H7 (cell line): ENCODE data around the gene TBC1D16. TPM values are rescaled to one million over a fixed set of nuclear protein-coding genes. Genes with fewer than 3 reads are reported as not detected.

Experiments
- DNase-seq: peaks from one replicate; pipeline ENCODE4 v3.0.0; 2012
- H3K27me3 ChIP-seq: 2 replicates; pipeline ENCODE4 v1.6.0; 2011; ENCODE audit warnings: mild to moderate bottlenecking, low read length; ENCODE audit not compliant: control insufficient read depth, insufficient read depth
- H3K36me3 ChIP-seq: replicated peaks from 2 replicates; pipeline ENCODE4 v1.5.1; 2011; ENCODE audit warnings: low read length; ENCODE audit not compliant: control insufficient read depth, insufficient read depth
- H3K4me3 ChIP-seq: 2 replicates; pipeline ENCODE4 v1.5.1; 2011; ENCODE audit warnings: low read depth, mild to moderate bottlenecking, control low read depth, low read length, moderate library complexity; ENCODE audit not compliant: insufficient read depth
- total RNA-seq: library from RNA; depleted of rRNA; stranded (reverse); fragments of >200 nt; shearing (Covaris generic); gene quantifications from 2 replicates; pipeline ENCODE4 v1.2.3, GENCODE V29; 2014

The TBC1D16 gene
- total RNA-seq, 1 experiment from 2014 or later, result 95.8 TPM

- H3K27me3 ChIP-seq, result no peaks in the 10 kb centered on the region
- H3K36me3 ChIP-seq, result peaks cover 2% of the 10 kb centered on the region
- DNase-seq, result no peak
- no peak overlapping the region for H3K4me3 ChIP-seq
Measured at GRCh38 chr17:80007939-80008338, 27.7 kb downstream of the TBC1D16 start.

- no peak for DNase-seq
- Histone ChIP-seq H3K4me3 (no peak overlapping the region), H3K27me3 (no peaks in the 10 kb centered on the region), H3K36me3 (peaks cover 1% of the 10 kb centered on the region)
Measured at GRCh38 chr17:80006811-80007752, 28.6 kb downstream of the TBC1D16 start.

- H3K36me3 ChIP-seq, result peaks cover 1% of the 10 kb centered on the region
- no peak overlapping the region; the same call in 1 of the 2 replicates for H3K4me3 ChIP-seq
- H3K27me3 ChIP-seq, result no peaks in the 10 kb centered on the region
- peak; percentile 65 for DNase-seq
Measured at GRCh38 chr17:80006339-80006720, 29.3 kb downstream of the TBC1D16 start.

- Histone ChIP-seq H3K27me3 (no peaks in the 10 kb centered on the region), H3K4me3 (peak overlapping the region; percentile 43), H3K36me3 (peaks cover 1% of the 10 kb centered on the region)
- peak; percentile 98 for DNase-seq
Measured at GRCh38 chr17:80005360-80006338, 30.0 kb downstream of the TBC1D16 start.

GRCh38 chr17:80003969-80004368 lies 31.7 kb downstream of the TBC1D16 start:
- H3K36me3 ChIP-seq, result peaks cover 1% of the 10 kb centered on the region
- DNase-seq, result no peak
- no peak overlapping the region for H3K4me3 ChIP-seq
- no peaks in the 10 kb centered on the region for H3K27me3 ChIP-seq

- H3K4me3 ChIP-seq, result no peak overlapping the region
- peak; percentile 52 for DNase-seq
- H3K27me3 ChIP-seq, result no peaks in the 10 kb centered on the region
- peaks cover 1% of the 10 kb centered on the region for H3K36me3 ChIP-seq
Measured at GRCh38 chr17:80002690-80003490, 32.8 kb downstream of the TBC1D16 start.

DNA sequence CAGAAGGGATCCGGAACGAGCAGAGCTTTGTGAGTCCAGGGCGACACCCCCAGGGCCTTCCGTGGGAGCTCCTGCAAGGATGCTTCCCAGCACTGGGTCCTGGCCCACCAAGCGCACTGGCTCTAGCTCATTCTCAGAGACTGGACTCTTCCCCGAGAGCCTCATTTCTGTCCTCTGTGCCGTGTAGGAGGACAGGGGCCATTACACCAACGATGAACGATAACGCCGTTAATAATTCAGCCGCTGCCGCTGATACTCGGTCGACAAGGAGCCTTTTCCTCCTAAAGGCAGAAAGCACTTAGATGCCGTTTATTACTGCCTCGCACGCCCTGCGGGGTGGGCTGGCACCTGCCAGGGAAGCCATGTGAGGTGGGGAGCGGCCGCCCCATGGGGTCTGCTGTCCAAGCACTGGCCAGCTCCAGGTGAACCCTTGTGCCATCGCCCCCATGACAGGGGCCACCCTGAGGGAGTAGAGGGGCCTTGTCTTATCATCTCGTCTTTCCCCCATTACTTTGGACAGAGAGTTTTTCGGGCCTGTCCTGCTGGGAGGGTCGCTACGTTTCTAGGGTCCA lies 33.5 kb downstream of the TBC1D16 start:
- H3K27me3 ChIP-seq, result no peaks in the 10 kb centered on the region
- no peak overlapping the region for H3K4me3 ChIP-seq
- H3K36me3 ChIP-seq, result no peaks in the 10 kb centered on the region; the same call in none of the 2 replicates
- DNase-seq, result no peak

GRCh38 chr17:80000981-80001775 lies 34.5 kb downstream of the TBC1D16 start:
- Histone ChIP-seq H3K4me3 (no peak overlapping the region), H3K36me3 (no peaks in the 10 kb centered on the region; the same call in none of the 2 replicates), H3K27me3 (no peaks in the 10 kb centered on the region)
- no peak for DNase-seq

GRCh38 chr17:80000136-80000535 lies 35.5 kb downstream of the TBC1D16 start:
- Histone ChIP-seq H3K27me3 (no peaks in the 10 kb centered on the region), H3K36me3 (no peaks in the 10 kb centered on the region; the same call in none of the 2 replicates), H3K4me3 (no peak overlapping the region)
- no peak for DNase-seq

DNA sequence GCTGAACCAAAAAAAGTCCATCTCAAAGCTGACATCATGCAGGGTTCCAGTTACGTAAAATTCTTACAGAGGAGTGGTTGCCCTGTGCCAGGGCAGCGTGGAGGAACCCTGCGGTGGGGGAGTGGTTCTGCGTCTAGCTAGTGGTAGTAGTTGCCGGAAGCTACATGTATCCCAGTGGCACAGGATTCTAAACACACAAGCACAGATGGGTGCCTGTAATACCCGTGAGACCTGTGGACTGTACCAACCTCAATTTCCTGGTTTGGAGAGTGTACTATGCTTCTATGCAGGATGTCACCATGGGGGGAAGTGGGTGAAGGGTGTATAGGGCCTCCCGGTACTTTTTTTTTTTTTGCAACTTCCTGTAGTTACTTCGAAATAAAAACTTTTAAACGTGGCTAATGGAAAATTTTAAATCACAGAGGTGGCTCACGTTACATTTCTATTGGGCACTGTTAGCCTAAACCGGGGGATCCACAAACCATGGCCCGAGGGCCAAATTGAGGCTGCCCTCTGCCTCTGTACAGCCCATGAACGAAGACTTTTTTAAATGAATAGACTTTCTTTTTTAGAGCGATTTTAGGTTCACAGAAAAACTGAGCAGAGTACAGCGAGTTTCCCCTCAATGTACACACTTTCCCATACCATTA lies 38.5 kb downstream of the TBC1D16 start:
- Histone ChIP-seq H3K27me3 (no peaks in the 10 kb centered on the region), H3K4me3 (no peak overlapping the region), H3K36me3 (no peaks in the 10 kb centered on the region; the same call in 1 of the 2 replicates)
- no peak for DNase-seq

GRCh38 chr17:79996291-79996690 lies 39.4 kb downstream of the TBC1D16 start:
- Histone ChIP-seq H3K27me3 (no peaks in the 10 kb centered on the region), H3K4me3 (no peak overlapping the region), H3K36me3 (no peaks in the 10 kb centered on the region)
- DNase-seq, result no peak

GRCh38 chr17:79995696-79996095 lies 40.0 kb downstream of the TBC1D16 start:
- DNase-seq, result no peak
- Histone ChIP-seq H3K4me3 (no peak overlapping the region), H3K36me3 (no peaks in the 10 kb centered on the region), H3K27me3 (no peaks in the 10 kb centered on the region)

- Histone ChIP-seq H3K27me3 (no peaks in the 10 kb centered on the region), H3K36me3 (no peaks in the 10 kb centered on the region), H3K4me3 (no peak overlapping the region)
- DNase-seq, result no peak
Measured at GRCh38 chr17:79994602-79995001, 41.1 kb downstream of the TBC1D16 start.
